ENCODE results near the gene SLC44A1. TPM values are rescaled to one million over a fixed set of nuclear protein-coding genes. Genes with fewer than 3 reads are reported as not detected.

Gene SLC44A1
- total RNA-seq, 1 experiment from 2014 or later: 15.2 TPM

DNA sequence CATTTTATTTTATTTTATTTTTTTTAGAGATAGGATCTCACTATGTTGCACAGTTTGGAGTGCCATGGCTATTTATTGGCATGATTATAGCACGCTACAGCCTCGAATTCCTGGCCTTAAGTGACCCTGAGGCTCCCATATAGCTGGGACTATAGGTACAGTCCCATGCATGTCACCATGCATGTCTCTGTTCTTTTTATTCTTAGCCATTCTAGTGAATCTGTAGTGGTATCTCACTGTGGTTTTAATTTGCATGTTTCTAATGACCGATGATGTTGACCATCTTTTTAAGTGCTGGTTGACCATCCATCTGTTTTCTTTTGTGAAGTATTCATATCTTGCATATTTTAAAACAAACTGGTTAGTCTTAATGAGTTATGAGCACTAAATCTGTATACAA lies 76.1 kb downstream of the SLC44A1 start:
- Mint-ChIP-seq H3K4me3 (ENCODE audit: unreplicated experiment) (no peak overlapping the region), H3K27ac (ENCODE audit: low read depth, unreplicated experiment) (no peak overlapping the region), H3K27me3 (ENCODE audit: insufficient read depth, unreplicated experiment) (no peaks in the 10 kb centered on the region), H3K9me3 (ENCODE audit: unreplicated experiment) (no peaks in the 10 kb centered on the region), H3K36me3 (ENCODE audit: insufficient read depth, unreplicated experiment) (peaks cover 15% of the 10 kb centered on the region), H3K4me1 (ENCODE audit: insufficient read depth, unreplicated experiment) (no peaks in the 10 kb centered on the region)
- ChIA-PET CTCF (interaction anchor here (0.7 kb wide), 1 partner anchor 540 kb away, joined by 3 read pairs; no protein-coding TSS in a partner anchor), POLR2A (no interaction called here)
- intact Hi-C loops (cut with micrococcal nuclease): no loop called here
- TF ChIP-seq, protein P1, sequence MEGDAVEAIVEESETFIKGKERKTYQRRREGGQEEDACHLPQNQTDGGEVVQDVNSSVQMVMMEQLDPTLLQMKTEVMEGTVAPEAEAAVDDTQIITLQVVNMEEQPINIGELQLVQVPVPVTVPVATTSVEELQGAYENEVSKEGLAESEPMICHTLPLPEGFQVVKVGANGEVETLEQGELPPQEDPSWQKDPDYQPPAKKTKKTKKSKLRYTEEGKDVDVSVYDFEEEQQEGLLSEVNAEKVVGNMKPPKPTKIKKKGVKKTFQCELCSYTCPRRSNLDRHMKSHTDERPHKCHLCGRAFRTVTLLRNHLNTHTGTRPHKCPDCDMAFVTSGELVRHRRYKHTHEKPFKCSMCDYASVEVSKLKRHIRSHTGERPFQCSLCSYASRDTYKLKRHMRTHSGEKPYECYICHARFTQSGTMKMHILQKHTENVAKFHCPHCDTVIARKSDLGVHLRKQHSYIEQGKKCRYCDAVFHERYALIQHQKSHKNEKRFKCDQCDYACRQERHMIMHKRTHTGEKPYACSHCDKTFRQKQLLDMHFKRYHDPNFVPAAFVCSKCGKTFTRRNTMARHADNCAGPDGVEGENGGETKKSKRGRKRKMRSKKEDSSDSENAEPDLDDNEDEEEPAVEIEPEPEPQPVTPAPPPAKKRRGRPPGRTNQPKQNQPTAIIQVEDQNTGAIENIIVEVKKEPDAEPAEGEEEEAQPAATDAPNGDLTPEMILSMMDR (IDR thresholded peaks at IDR 0.05; ENCODE audit: unreplicated experiment): no peak
- no peak for DNase-seq (ENCODE audit: unreplicated experiment)
- no TSS peak for BruUV-seq (replicated peaks)

DNA sequence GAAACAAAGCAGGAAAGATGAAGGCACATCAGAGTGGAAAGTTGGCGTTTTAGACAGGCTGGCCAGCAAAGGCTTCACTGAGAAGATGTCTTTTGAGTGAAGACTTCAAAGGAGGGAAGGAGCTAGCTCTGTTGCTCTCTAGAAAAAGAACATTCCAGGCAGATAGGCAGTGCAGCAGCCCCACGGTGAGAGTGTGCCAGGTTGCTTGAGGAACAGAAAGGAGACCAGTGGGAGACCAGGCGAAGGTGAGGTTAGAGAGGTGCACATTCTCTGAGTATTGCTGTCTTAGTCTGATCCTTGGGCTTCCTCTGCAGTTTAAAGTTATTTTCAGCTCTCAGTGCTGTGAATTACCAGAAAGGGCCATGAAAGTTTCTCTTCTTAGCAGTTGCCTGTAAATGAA lies 83.8 kb downstream of the SLC44A1 start:
- no peak for DNase-seq (ENCODE audit: unreplicated experiment)
- no peaks in the 10 kb centered on the region for H3K9me3 Mint-ChIP-seq (ENCODE audit: unreplicated experiment)
- BruUV-seq (replicated peaks): no TSS peak
- H3K27ac Mint-ChIP-seq (ENCODE audit: low read depth, unreplicated experiment): no peak overlapping the region
- POLR2A ChIA-PET: interaction anchor here (0.6 kb wide), 1 partner anchor 82 kb away, joined by 3 read pairs; no protein-coding TSS in a partner anchor
- no peak overlapping the region for H3K4me3 Mint-ChIP-seq (ENCODE audit: unreplicated experiment)
- H3K36me3 Mint-ChIP-seq (ENCODE audit: insufficient read depth, unreplicated experiment): no peaks in the 10 kb centered on the region
- H3K4me1 Mint-ChIP-seq (ENCODE audit: insufficient read depth, unreplicated experiment): no peaks in the 10 kb centered on the region
- no peaks in the 10 kb centered on the region for H3K27me3 Mint-ChIP-seq (ENCODE audit: insufficient read depth, unreplicated experiment)
- CTCF ChIA-PET: no interaction called here
- intact Hi-C loops (cut with micrococcal nuclease): no loop called here
- TF ChIP-seq, protein P1 (IDR thresholded peaks at IDR 0.05; ENCODE audit: unreplicated experiment): no peak

DNA sequence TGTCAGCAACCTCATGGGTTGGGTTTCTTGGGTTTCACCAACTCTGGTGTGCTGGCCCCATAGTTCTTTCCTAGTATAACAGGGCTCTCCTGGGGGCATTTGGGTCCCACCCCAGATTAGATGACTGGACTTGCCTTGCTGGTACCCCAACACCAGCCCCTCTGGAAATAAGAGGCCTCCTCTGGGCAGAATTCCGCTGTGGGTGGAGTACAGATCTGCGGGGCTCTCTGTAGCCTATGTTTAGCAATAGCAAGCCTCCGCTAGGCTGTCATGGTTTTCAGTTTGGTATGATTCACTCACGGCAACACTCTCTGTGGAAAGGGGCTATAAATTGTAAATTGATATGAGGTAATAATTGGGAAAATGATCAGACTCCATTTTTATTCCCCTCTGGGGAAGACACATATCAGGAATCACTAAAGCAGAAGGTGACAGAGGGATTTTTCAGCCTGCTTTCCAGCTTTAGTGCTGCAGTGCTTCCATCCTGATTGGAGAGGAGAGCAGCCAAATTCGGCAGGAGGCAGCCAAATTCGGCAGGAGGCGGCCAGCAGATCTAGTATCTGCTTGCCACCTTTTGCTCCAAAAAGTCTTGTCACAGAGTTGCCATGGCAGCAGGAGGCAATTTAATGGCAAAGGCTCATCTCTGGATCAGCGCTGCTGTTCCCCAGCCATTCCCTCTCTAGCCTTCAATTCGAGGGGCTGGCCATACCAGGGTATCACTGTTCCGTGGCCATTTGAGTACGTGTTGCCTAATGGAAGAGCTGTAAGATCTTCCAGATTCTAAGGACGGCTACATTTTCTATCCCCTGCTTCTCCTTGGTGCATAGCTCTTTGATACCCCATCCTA lies 84.6 kb downstream of the SLC44A1 start:
- POLR2A ChIA-PET: no interaction called here
- Mint-ChIP-seq H3K27me3 (ENCODE audit: insufficient read depth, unreplicated experiment) (no peaks in the 10 kb centered on the region), H3K36me3 (ENCODE audit: insufficient read depth, unreplicated experiment) (no peaks in the 10 kb centered on the region), H3K4me1 (ENCODE audit: insufficient read depth, unreplicated experiment) (no peaks in the 10 kb centered on the region), H3K4me3 (ENCODE audit: unreplicated experiment) (no peak overlapping the region), H3K27ac (ENCODE audit: low read depth, unreplicated experiment) (no peak overlapping the region), H3K9me3 (ENCODE audit: unreplicated experiment) (no peaks in the 10 kb centered on the region)
- TF ChIP-seq, protein P1 (IDR thresholded peaks at IDR 0.05; ENCODE audit: unreplicated experiment): no peak
- no TSS peak for BruUV-seq (replicated peaks)
- intact Hi-C loops (cut with micrococcal nuclease): no loop called here
- CTCF ChIA-PET: no interaction called here
- DNase-seq (ENCODE audit: unreplicated experiment): no peak

DNA sequence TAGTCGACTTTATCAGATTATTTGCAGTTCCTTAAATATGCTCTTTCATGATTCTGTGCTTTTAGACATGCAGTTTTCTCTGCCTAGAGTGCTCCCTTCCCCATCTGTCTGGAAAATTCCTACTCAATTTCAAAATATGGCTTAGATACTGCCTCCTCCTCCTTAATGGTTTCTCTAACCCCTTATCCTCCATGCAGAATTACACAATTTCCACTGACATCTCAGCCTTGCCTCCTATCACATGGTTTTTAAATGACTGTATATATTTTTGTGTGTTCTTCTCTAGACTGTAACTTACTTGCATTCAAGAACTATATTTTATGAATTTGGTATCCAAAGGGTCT lies 85.2 kb downstream of the SLC44A1 start:
- BruUV-seq (replicated peaks): no TSS peak
- TF ChIP-seq, protein P1 (IDR thresholded peaks at IDR 0.05; ENCODE audit: unreplicated experiment): no peak
- Mint-ChIP-seq H3K9me3 (ENCODE audit: unreplicated experiment) (no peaks in the 10 kb centered on the region), H3K27me3 (ENCODE audit: insufficient read depth, unreplicated experiment) (no peaks in the 10 kb centered on the region), H3K36me3 (ENCODE audit: insufficient read depth, unreplicated experiment) (no peaks in the 10 kb centered on the region), H3K4me3 (ENCODE audit: unreplicated experiment) (no peak overlapping the region), H3K27ac (ENCODE audit: low read depth, unreplicated experiment) (no peak overlapping the region), H3K4me1 (ENCODE audit: insufficient read depth, unreplicated experiment) (no peaks in the 10 kb centered on the region)
- DNase-seq (ENCODE audit: unreplicated experiment): no peak
- POLR2A ChIA-PET: no interaction called here
- CTCF ChIA-PET: no interaction called here
- intact Hi-C loops (cut with micrococcal nuclease): no loop called here

Data from MCF 10A (cell line).